ENCODE results near the gene CAMK2A.

DNA sequence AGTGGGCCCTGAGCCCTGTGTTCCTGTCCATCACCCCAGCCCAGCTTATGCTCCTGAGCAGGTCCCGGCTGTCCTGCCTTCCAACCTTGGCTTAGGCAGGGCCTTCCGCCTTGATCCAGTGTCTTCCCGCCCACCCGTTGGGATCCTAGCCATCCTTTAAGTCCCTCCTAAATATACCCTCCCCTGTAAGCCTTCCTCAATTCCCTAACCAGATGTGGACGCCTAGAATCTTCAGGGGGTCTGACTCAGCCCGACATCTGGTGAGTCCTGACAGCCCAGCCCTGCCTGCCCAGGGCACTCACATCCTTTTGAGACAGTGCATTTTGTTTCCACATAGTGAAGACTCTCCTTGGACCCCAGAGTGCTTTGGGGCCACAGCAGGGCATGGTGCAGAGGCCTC, 76.0 kb downstream of the CAMK2A start:
- TF ChIP-seq, protein P1, sequence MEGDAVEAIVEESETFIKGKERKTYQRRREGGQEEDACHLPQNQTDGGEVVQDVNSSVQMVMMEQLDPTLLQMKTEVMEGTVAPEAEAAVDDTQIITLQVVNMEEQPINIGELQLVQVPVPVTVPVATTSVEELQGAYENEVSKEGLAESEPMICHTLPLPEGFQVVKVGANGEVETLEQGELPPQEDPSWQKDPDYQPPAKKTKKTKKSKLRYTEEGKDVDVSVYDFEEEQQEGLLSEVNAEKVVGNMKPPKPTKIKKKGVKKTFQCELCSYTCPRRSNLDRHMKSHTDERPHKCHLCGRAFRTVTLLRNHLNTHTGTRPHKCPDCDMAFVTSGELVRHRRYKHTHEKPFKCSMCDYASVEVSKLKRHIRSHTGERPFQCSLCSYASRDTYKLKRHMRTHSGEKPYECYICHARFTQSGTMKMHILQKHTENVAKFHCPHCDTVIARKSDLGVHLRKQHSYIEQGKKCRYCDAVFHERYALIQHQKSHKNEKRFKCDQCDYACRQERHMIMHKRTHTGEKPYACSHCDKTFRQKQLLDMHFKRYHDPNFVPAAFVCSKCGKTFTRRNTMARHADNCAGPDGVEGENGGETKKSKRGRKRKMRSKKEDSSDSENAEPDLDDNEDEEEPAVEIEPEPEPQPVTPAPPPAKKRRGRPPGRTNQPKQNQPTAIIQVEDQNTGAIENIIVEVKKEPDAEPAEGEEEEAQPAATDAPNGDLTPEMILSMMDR (IDR thresholded peaks at IDR 0.05), result no peak
- TF ChIP-seq POLR2A (IDR thresholded peaks at IDR 0.05), result no peak
